GM12892 (cell line): ENCODE data around the gene CHRNA1.

Experiments
- POLR2A ChIP-seq: IDR thresholded peaks from 2 replicates; pipeline ENCODE4 v1.6.1; 2011; ENCODE audit warnings: low read depth, low read length, control low read depth
- POLR2AphosphoS5 ChIP-seq: IDR thresholded peaks from 2 replicates; pipeline ENCODE4 v1.6.1; 2011; ENCODE audit warnings: low read depth, low read length, control low read depth
- TAF1 ChIP-seq: IDR thresholded peaks from 2 replicates; pipeline ENCODE4 v1.6.1; 2011; ENCODE audit warnings: low read depth, mild to moderate bottlenecking, control low read depth, low read length, borderline replicate concordance

DNA sequence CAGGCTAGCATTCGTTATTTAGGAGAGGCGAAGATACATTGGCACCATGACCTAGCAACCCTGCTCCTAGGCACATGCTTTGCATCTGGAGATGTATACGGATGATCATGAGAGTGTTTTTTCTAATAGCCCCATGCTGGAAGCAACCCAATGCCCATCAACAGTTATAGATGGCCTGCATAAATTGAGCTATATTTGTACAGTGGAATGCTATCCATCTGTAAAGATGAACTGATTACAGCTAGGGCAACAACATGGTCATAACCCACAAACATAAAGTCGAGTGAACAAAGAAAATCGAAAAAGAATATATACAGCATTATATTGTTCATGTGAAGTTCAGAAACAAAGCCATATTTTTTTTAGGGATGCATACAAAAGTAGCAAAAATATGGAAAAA is 20.6 kb upstream of the CHRNA1 start:
- no peak for TF ChIP-seq POLR2A
- no peak for TF ChIP-seq POLR2AphosphoS5
- no peak for TF ChIP-seq TAF1
